Mesenchymal stem cell (in vitro differentiated cells and primary cell): ENCODE data around the gene BRCA2.

Experiments used
- DNase-seq: peaks from one replicate; pipeline ENCODE4 v3.0.0-alpha.2; 2013
- H2AFZ ChIP-seq: one replicate; pipeline ENCODE4 v1.6.1; 2013; ENCODE audit warnings: low read depth, mild to moderate bottlenecking, control low read depth, inconsistent platforms, low read length, moderate library complexity
- H2AK5ac ChIP-seq: 2 replicates; pipeline ENCODE4 v1.6.1; 2013; ENCODE audit warnings: low read length, moderate library complexity, mild to moderate bottlenecking, inconsistent platforms; ENCODE audit not compliant: severe bottlenecking
- H2BK120ac ChIP-seq: one replicate; pipeline ENCODE4 v1.6.1; 2013; ENCODE audit warnings: low read depth, mild to moderate bottlenecking, inconsistent platforms, low read length, moderate library complexity
- H2BK12ac ChIP-seq, 2 experiments: one replicate each; pipeline ENCODE4 v1.6.1; 2013; ENCODE audit warnings: inconsistent platforms in 2 of 2, low read length in 2 of 2, mild to moderate bottlenecking in 2 of 2, moderate library complexity in 2 of 2, control low read depth in 1 of 2
- H2BK15ac ChIP-seq: one replicate; pipeline ENCODE4 v1.6.1; 2013; ENCODE audit warnings: mild to moderate bottlenecking, low read depth, inconsistent platforms; ENCODE audit not compliant: poor library complexity, severe bottlenecking
- H2BK5ac ChIP-seq: 2 replicates; pipeline ENCODE4 v1.6.1; 2013; ENCODE audit warnings: low read depth, mild to moderate bottlenecking, low read length, control low read depth, inconsistent platforms; ENCODE audit not compliant: poor library complexity, severe bottlenecking
- H3K14ac ChIP-seq, 2 experiments: one replicate each; pipeline ENCODE4 v1.6.1; 2013; ENCODE audit warnings: inconsistent platforms in 2 of 2, low read length in 2 of 2, control low read depth in 1 of 2, mild to moderate bottlenecking in 1 of 2, moderate library complexity in 1 of 2
- H3K18ac ChIP-seq, 2 experiments: one replicate each; pipeline ENCODE4 v1.6.1; 2013; ENCODE audit warnings: inconsistent platforms in 2 of 2, low read length in 2 of 2, control low read depth in 1 of 2, low read depth in 1 of 2, mild to moderate bottlenecking in 1 of 2
- H3K23ac ChIP-seq, 2 experiments: one replicate each; pipeline ENCODE4 v1.6.1; 2013; ENCODE audit warnings: inconsistent platforms in 2 of 2, low read length in 2 of 2, mild to moderate bottlenecking in 2 of 2, moderate library complexity in 2 of 2, control low read depth in 1 of 2
- H3K27ac ChIP-seq: 2 replicates; pipeline ENCODE4 v1.5.1; 2013; ENCODE audit warnings: mild to moderate bottlenecking, moderate library complexity, low read length, control low read depth, inconsistent platforms; ENCODE audit not compliant: poor library complexity, severe bottlenecking
- H3K27me3 ChIP-seq, 2 experiments: 2 replicates each; pipeline versions ENCODE4 v1.6.1 to v1.7.0; 2013; ENCODE audit warnings: low read length in 2 of 2, mild to moderate bottlenecking in 2 of 2, moderate library complexity in 2 of 2, control low read depth in 1 of 2, inconsistent platforms in 1 of 2; ENCODE audit not compliant: control insufficient read depth in 1 of 2, insufficient read depth in 1 of 2
- H3K36me3 ChIP-seq, 2 experiments: 2 replicates each; pipeline versions ENCODE4 v1.6.1 to v1.7.0; 2013; ENCODE audit warnings: low read length in 2 of 2, control low read depth in 1 of 2, inconsistent platforms in 1 of 2, low read depth in 1 of 2, mild to moderate bottlenecking in 1 of 2; ENCODE audit not compliant: insufficient read depth in 2 of 2, control insufficient read depth in 1 of 2
- H3K4ac ChIP-seq, 2 experiments: one replicate each; pipeline ENCODE4 v1.6.1; 2013; ENCODE audit warnings: inconsistent platforms in 2 of 2, low read length in 2 of 2, mild to moderate bottlenecking in 2 of 2, moderate library complexity in 2 of 2, control low read depth in 1 of 2, low read depth in 1 of 2
- H3K4me1 ChIP-seq: 2 replicates; pipeline ENCODE4 v1.6.1; 2013; ENCODE audit warnings: low read depth, low read length, control low read depth; ENCODE audit not compliant: control insufficient read depth, insufficient read depth
- H3K4me2 ChIP-seq: 2 replicates; pipeline ENCODE4 v1.6.1; 2013; ENCODE audit warnings: low read length, mild to moderate bottlenecking, inconsistent platforms; ENCODE audit not compliant: poor library complexity, severe bottlenecking
- H3K4me3 ChIP-seq, 2 experiments: 2 replicates each; pipeline versions ENCODE4 v1.5.1 to v1.7.0; 2013; ENCODE audit warnings: low read length in 2 of 2, mild to moderate bottlenecking in 2 of 2, control low read depth in 1 of 2, low read depth in 1 of 2; ENCODE audit not compliant: insufficient read depth in 1 of 2
- H3K79me1 ChIP-seq: replicated peaks from 2 replicates; pipeline ENCODE4 v1.6.1; 2013; ENCODE audit warnings: mild to moderate bottlenecking, control low read depth, low read length, inconsistent platforms; ENCODE audit not compliant: poor library complexity, severe bottlenecking
- H3K9ac ChIP-seq: 2 replicates; pipeline ENCODE4 v1.7.0; 2013; ENCODE audit warnings: mild to moderate bottlenecking, low read length, moderate library complexity
- H3K9me3 ChIP-seq: 2 replicates; pipeline ENCODE4 v1.7.0; 2013; ENCODE audit warnings: mild to moderate bottlenecking, low read length; ENCODE audit not compliant: control insufficient read depth
- H4K8ac ChIP-seq: one replicate; pipeline ENCODE4 v1.6.1; 2013; ENCODE audit warnings: inconsistent platforms, mild to moderate bottlenecking, low read length, moderate library complexity
- H4K91ac ChIP-seq: one replicate; pipeline ENCODE4 v1.6.1; 2013; ENCODE audit warnings: mild to moderate bottlenecking, low read length, inconsistent platforms
- WGBS: methylation state at CpG from one replicate; pipeline ENCODE4 v1.1.7; 2013; ENCODE audit warnings: mixed read lengths; 5-methylcytosine and 5-hydroxymethylcytosine counted together

Gene BRCA2

DNA sequence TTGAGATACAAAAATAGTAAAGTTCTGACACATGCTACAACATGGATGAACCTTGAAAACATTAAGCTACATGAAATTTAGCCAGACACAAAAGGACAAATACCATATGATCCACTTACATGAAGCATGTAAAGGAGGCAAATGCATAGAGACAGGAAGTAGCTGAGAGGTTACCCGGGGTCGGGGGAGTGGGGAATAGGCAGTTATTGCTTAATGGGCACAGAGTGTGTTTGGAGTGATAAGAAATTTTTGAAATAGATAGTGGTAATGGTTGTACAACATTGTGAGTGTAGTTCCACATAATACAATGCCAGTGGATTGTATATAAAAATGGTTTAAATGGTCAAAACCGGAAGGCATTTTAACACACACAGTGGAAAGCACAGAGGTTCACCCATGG, 108.3 kb downstream of the BRCA2 start:
- Histone ChIP-seq H4K91ac (no peak overlapping the region), H3K36me3 (peaks cover 9 to 24% of the 10 kb centered on the region in 2 experiments), H3K27me3 (no peaks in the 10 kb centered on the region), H3K18ac (no peak overlapping the region), H3K27ac (no peak overlapping the region), H3K9ac (no peak overlapping the region), H2AFZ (no peak overlapping the region), H2AK5ac (no peak overlapping the region), H3K79me1 (peaks cover 7% of the 10 kb centered on the region), H4K8ac (no peak overlapping the region), H3K4me2 (no peak overlapping the region), H2BK15ac (no peak overlapping the region), H2BK120ac (no peak overlapping the region), H2BK12ac (no peak overlapping the region), H3K9me3 (peaks cover 9% of the 10 kb centered on the region), H2BK5ac (no peak overlapping the region), H3K23ac (no peak overlapping the region), H3K14ac (no peak overlapping the region), H3K4me1 (peaks cover 14% of the 10 kb centered on the region), H3K4ac (no peak overlapping the region), H3K4me3 (no peak overlapping the region)
- 93% methylated on average over 3 of the region's 3 CpGs for WGBS
- no peak for DNase-seq

DNA sequence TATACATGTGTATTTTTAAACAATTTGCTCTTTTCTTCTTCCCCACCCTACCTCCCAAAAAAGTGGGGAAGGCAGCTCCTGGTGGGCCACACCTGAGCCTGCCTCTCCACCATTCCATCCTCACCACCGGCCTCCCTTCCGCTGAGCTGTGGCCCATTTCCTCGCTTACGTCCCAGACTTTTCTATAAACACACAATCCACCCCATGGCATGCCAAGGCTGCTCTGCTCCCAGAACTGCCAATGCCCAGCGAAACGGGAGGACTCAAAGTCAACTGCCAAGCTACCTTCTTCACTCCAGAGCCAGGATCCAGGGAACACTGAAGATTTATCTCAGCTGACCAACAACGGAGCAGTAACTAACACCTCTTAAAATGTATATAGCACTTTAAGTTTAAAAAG, 109.8 kb downstream of the BRCA2 start:
- no peak overlapping the region for H2BK12ac ChIP-seq
- 97% methylated on average over 7 of the region's 7 CpGs for whole genome bisulfite sequencing
- peaks cover 7% of the 10 kb centered on the region for H3K79me1 ChIP-seq
- peaks cover 14% of the 10 kb centered on the region for H3K4me1 ChIP-seq
- H3K4me2 ChIP-seq = no peak overlapping the region
- H3K9ac ChIP-seq = no peak overlapping the region
- no peaks in the 10 kb centered on the region for H3K27me3 ChIP-seq
- H4K91ac ChIP-seq = no peak overlapping the region
- H2AFZ ChIP-seq = no peak overlapping the region
- H3K14ac ChIP-seq = no peak overlapping the region
- no peak overlapping the region for H3K4me3 ChIP-seq
- no peak overlapping the region for H3K4ac ChIP-seq
- no peak overlapping the region for H2BK5ac ChIP-seq
- H2BK120ac ChIP-seq = no peak overlapping the region
- H4K8ac ChIP-seq = no peak overlapping the region
- H2AK5ac ChIP-seq = no peak overlapping the region
- H3K18ac ChIP-seq = no peak overlapping the region
- H3K9me3 ChIP-seq = peaks cover 2% of the 10 kb centered on the region
- DNase-seq = no peak
- no peak overlapping the region for H3K23ac ChIP-seq
- H3K27ac ChIP-seq = no peak overlapping the region
- no peak overlapping the region for H2BK15ac ChIP-seq
- peaks cover 10 to 28% of the 10 kb centered on the region in 2 experiments for H3K36me3 ChIP-seq

DNA sequence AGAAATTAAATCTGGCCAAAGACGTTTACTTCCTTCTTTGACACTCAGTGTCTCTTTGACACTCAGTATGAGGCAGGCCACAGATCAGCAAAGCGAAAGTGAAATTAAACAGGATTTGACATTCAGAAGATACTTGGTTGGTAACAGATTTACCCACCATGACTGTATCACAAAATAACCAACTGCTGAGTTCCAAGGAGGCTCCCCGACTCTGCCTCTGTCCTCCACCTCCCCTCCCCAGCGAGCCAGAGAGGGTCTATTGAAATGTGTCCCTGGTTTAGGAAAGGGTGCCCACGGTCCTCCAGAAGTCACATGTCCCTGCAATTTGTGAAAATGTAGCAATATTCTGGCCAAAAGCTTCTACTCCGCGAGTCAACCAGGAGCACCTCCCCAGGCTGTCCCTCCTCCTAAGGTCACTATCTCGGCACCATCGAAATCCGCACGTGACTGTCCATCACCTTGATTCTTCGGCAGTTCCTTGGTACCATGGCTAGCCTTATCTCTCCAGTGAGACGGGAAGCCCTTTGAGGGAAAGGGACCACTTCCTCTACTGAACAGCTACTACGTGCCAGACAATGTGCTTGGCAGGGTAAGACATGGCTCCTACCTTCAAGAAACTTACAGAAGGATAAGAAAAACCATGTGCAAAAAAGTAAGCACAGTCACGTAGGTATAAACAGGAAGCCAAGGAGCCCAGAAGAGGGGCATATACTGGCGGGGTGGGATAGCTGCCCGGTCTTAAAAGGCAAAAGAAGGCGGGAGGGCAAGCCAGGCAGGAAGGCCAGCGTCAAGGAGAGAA, 111.1 kb downstream of the BRCA2 start:
- peak; percentile 46 for DNase-seq
- Histone ChIP-seq H2BK15ac (no peak overlapping the region), H2AK5ac (no peak overlapping the region), H3K27me3 (no peaks in the 10 kb centered on the region), H2BK5ac (no peak overlapping the region), H3K4me1 (peaks cover 14% of the 10 kb centered on the region), H4K91ac (no peak overlapping the region), H3K9ac (peak overlapping the region; percentile 86), H3K18ac (peak overlapping the region in 1 of 2 experiments; percentile 70), H2BK120ac (no peak overlapping the region), H3K79me1 (peaks cover 7% of the 10 kb centered on the region), H3K27ac (no peak overlapping the region), H3K14ac (peak overlapping the region in 1 of 2 experiments; percentile 83), H2BK12ac (no peak overlapping the region), H3K36me3 (peaks cover 10 to 33% of the 10 kb centered on the region in 2 experiments), H3K4me3 (peak overlapping the region; percentile 72 to 79), H3K4ac (no peak overlapping the region), H3K23ac (no peak overlapping the region), H3K9me3 (no peaks in the 10 kb centered on the region), H4K8ac (peak overlapping the region; percentile 74), H2AFZ (peak overlapping the region; percentile 15), H3K4me2 (peak overlapping the region; percentile 98)
- 83% methylated on average over 19 of the region's 19 CpGs for WGBS

DNA sequence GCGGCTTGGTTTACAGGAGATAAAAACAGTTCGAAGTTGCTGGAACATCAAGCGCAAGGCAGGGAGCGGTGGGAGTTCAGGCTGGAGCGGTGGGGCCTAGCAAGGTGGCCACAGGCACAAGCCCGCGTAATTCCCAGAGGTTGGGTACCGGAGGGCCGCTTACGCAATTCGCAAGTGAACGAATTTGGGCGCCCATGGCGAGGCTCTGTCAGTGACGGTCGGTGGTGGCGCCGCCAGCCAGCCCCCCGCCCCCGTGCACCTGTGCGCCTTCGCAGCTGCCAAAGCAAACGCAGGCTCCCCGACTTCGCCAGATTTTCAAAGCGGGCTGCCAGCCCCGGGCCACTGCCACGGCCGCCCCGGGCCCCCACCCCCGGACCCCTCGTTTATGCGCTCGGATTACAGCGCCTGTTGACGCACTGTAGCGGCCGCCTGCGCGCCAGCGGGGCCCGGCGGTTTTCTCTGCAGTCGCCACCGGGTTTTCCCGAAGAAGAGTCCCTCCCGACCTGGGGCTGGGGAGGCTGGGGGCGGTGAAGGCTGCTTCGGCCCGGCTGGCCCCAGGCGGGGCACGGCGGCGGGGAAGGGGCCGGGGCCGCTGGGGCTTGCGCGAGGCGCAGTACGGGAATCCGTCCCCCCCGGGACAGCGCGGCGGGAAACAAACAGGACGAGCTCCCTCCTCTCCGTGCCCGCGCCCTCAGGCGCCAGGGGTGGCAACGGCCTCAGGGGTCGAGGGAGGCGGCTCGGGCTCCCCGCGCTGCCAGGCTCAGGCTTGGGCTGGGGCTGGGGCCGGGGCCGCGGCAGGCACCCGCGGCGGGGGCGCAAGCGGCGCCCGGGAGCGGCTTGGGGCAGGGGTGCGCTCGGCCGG, 111.9 kb downstream of the BRCA2 start:
- peak; percentile 38 for DNase-seq
- Histone ChIP-seq H4K8ac (peak overlapping the region; percentile 41), H3K36me3 (peaks cover 13 to 40% of the 10 kb centered on the region in 2 experiments), H2BK5ac (no peak overlapping the region), H3K4me2 (peak overlapping the region; percentile 98), H4K91ac (no peak overlapping the region), H3K18ac (peak overlapping the region; percentile 58 to 80), H2AFZ (peak overlapping the region; percentile 51), H2AK5ac (no peak overlapping the region), H3K9me3 (no peaks in the 10 kb centered on the region), H3K27ac (no peak overlapping the region), H2BK120ac (peak overlapping the region; percentile 71), H3K4me3 (peak overlapping the region; percentile 72 to 79), H2BK12ac (peak overlapping the region in 1 of 2 experiments; percentile 19), H2BK15ac (peak overlapping the region; percentile 91), H3K9ac (peak overlapping the region; percentile 86), H3K79me1 (peaks cover 7% of the 10 kb centered on the region), H3K14ac (peak overlapping the region in 1 of 2 experiments; percentile 83), H3K4me1 (peaks cover 14% of the 10 kb centered on the region), H3K4ac (peak overlapping the region in 1 of 2 experiments; percentile 64), H3K27me3 (no peaks in the 10 kb centered on the region), H3K23ac (peak overlapping the region in 1 of 2 experiments; percentile 79)
- WGBS = 5% methylated on average over 59 of the region's 90 CpGs
